Cortex of kidney (tissue), 1 donor: ENCODE measurements around the gene XRCC1.
"Not testable (repeated sequence)": the region's sequence is repeated elsewhere in the genome, so short reads cannot be mapped to it uniquely, and the experiment has no call there.

Source experiments
- DNase-seq: peaks from one replicate; lab custom pipeline; 2025; lab: John Stamatoyannopoulos, UW

XRCC1 gene

DNA sequence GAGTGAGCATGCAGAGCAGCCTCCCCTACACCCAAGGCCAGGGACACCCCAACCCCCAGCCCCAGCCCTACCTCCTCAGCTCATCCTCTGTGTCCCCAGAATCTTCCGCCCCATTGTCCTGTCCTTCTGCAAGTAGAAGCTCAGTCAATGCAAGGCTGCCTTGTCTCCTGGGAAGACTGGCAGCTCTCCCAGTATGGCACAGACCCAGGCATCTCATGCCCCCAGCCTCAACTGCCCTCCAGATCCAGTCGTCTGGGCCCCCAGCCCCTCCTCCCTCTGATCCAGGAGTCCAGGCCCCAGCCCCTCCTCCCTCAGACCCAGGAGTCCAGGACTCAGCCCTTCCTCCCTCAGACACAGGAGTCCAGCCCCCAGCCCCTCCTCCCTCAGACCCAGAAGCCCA lies 29.3 kb downstream of the XRCC1 start:
- no peak for DNase-seq

DNA sequence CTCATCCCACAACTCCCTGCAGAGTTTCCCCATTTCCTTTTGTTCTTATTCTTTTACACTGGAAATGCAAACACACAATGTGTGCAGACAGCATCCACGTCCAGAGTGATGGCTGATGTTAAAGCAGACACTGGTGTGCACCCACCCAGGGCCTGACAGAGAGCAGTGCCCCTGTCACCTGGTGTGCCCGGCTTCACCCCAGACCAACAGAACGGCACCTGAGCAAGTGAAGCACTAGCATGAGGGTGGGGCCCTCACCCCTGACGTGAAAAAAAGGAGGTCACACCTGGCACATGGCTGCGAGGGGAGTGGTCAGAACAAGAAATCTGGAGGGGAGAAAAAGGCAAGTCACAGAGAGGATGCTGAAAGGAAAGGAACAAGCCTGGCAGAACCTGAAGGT lies 30.1 kb downstream of the XRCC1 start:
- no peak for DNase-seq

DNA sequence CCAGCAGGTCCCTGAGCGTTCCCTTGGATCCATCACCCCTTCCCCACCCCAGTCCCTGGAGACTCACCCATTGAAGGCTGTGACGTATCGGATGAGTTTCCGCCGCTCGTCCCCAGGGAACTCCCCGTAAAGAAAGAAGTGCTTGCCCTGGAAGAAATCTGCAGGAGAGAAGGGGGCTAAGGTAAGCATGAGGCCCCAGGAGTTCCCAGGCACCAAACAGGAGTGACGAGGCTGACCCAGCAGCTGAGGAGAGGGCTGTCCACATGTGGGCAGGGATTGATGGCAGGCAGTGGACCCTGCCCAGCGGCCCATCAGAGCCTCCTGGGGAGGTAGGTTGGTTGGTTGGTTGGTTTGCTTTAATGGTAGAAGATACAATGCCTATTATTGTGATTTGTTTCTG lies 31.2 kb downstream of the XRCC1 start:
- DNase-seq: no peak

DNA sequence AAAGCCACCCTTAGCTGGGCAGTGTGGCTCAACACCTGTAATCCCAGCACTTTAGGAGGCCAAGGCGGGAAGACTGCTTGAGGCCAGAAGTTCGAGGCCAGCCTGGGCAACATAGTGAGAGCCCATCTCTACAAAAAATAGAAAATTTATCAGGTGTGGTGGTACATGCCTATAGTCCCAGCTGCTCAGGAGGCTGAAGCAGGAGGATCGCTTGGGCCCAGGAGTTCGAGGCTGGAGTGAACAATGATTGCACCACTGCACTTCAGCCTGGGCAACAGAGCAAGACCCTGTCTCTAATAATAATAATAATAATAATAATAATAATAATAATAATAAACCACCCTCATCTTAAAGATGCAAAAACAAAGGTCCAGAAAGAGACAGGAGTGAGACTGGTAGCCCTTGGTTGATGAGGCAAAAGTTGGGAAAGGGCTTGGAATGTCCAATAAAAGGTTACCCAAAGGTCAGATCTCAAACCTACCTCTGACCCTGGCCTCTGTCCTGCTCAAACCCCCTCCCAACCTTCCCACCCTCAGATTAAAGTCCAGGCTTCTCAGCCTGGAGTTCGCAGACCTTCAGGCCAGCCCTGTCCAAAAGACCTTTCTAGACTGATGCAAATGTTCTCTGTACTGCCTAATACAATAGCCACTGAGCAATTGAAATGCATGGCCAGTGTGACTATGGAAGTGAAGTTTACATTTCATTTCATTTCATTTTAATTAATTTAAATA lies 33.2 kb downstream of the XRCC1 start:
- no peak for DNase-seq

DNA sequence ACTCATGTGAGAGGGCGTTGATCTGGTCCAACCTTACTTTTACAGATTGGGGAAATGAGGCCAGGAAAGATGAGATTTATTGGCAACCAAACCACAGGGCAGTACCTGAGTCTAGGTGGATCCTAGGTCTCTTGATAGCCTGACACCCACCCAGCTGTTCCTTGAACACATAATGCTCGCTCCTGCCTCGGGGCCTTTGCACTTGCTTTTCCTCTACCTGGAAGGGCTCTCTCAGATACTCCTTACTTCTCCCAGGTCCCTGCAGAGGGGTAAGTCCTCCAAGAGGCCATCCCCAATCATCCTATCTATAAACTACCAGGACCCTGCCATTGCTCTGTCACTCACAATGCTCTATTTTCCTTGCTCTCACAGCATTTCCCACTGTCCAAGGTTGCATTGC lies 34.9 kb downstream of the XRCC1 start:
- DNase-seq: no peak

DNA sequence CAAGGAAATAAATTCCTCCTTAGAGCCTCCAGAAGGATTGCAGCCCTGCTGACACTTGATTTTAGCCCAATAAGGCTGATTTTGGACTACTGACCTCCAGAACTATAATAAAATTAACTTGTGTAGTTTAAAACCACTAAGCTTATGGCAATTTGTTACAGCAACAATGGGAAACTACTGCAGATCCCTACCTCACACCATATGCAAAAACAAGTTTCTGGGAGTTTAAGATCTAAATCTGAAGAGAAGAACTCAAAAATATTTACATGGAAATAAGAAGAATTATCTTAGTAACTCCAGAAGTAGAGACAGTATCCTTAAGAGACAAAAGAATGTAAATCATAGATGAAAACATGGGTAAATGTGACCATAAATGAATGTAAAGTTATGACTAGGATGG lies 36.4 kb downstream of the XRCC1 start:
- DNase-seq: no peak

DNA sequence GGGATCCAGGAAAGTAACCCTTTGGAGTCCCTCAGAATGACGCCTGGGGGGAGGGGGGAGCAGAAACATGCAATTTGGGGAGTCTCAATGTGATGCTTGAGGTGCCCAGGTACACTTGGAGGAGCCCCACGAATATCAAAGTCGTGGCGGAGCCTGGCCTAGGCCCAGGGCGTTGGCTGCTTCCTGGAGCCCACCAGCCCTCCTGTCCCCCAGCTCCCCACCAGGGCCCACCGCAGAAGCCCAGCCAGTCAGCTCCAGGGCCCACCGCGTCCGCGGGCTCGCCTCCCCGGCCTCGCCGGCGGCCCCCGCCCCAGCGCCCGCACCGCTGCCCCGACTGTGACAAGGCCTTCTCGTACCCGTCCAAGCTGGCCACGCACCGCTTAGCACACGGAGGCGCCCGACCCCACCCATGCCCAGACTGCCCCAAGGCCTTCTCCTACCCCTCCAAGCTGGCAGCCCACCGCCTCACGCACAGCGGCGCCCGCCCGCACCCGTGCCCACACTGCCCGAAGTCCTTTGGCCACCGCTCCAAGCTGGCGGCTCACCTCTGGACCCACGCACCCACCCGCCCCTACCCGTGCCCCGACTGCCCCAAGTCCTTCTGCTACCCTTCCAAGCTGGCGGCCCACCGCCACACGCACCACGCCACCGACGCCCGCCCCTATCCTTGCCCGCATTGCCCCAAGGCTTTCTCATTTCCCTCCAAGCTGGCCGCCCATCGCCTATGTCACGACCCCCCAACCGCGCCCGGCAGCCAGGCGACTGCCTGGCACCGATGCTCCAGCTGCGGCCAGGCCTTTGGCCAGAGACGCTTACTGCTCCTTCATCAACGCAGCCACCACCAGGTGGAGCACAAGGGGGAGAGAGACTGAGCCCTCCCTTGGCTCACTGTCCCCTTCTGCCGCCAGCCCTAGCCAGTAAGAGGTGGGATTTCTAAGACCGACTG lies 40.2 kb downstream of the XRCC1 start:
- no peak for DNase-seq

DNA sequence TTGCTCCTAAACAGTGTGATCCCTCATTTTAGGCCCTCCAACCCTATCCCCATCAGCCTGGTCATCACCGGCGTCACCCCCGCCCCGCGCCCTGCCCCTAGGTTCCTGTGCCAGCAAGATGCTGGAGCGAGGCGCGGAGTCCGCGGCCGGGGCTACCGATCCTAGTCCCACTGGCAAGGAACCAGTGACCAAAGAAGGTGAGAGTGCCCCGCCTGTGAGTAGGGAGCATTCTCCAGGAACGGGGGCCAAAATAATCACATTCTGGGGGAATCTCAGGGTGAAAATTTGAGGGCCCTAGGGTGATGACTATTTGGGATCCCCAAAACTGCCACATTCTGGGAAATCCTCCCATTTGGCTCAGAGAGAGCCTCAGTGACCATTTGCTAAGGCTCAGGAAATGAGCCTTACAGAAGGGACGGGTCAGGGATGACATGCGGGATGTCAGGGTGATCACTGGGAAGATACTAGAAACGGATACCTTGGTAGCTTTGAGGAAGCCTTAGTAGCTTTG lies 41.0 kb downstream of the XRCC1 start:
- no peak for DNase-seq

DNA sequence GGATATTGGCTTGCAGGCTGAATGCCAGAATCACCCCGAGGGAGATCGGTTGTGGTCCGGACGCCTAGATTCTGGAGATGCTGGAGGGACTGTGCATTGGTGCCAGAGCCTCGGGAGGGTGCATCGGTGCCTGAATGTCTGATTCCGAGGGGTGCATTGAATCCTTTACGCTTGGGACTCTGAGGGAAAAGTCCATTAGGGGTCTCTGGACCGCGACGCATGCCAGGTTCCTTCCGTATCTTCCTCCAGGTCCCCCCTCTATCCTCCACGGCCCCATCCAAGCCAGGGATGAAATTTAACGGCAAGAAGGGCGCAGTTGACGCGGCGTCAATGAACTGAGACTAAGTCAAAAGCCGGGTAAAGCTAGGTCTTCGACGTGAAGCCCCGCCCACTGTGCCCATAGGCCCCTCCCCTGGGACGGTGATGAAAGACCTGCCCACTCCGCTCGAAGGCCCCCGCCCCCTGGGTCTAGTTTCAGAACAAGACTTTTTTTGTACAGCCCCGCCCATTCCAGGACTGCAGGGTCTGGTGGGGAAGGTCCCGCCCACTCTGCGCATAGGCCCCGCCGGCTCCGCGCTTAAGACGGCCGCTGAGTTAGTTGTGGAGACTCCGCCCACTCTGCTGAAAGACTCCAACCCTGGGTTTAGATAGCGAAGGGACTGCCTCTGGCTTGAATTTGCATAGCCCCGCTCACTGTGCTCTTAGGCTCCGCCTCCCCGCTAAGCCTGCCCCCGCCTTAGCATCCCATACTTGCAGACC lies 41.6 kb downstream of the XRCC1 start:
- no peak for DNase-seq

DNA sequence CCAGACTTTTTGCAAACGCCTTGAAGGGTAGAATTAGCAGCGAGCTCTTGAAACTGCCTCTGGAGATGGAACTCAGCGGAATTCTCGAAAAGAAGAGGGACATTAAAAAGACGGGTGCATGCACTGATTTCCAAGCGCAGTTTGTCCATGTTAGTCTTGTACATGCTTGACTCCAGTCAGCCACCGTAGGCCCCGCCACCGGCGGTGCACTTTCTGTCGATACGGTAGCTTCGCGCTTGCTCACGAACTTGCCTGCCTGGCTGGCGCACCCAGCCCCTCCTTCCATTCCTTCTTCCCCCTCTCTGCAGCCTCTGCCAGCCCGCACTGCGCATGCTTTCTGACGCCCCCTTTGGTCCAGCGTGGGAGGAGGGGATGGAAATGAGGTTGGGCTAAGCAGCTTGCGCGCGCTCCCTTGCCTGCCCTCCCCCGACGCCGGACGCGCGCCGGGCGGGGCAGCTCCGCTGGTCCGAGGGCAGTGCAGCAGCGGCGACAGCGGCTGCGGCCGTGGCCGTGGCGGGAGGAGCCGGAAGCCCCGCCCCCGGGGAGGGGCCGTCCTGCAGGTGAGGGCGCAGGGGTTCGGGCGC lies 42.3 kb downstream of the XRCC1 start, which contains the start of gene ZNF575:
TSS of gene ZNF575 (plus strand) at position 227 of the 584 bp plus-strand sequence. CDS start 1,235 bp downstream, outside the sequence.
- DNase-seq: no peak

DNA sequence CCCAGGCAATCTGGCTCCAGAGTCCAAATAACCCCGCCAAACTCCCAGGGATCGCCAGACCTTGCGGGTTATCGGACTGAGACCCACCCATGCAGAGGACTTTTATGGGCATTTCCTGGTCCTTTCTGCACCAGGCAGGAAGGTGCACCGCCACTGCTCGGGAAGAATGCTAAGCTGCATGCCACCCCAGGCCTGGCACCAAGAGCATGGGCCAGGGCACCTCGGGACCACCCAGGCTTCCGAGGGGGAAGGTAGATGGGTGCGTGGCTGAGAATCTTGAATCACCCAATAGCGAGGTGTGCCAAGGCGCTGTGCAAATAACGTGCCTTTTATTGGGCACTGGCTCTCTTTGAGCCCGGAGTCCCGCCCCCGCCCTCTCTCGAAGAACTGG lies 42.8 kb downstream of the XRCC1 start:
- DNase-seq: no peak

DNA sequence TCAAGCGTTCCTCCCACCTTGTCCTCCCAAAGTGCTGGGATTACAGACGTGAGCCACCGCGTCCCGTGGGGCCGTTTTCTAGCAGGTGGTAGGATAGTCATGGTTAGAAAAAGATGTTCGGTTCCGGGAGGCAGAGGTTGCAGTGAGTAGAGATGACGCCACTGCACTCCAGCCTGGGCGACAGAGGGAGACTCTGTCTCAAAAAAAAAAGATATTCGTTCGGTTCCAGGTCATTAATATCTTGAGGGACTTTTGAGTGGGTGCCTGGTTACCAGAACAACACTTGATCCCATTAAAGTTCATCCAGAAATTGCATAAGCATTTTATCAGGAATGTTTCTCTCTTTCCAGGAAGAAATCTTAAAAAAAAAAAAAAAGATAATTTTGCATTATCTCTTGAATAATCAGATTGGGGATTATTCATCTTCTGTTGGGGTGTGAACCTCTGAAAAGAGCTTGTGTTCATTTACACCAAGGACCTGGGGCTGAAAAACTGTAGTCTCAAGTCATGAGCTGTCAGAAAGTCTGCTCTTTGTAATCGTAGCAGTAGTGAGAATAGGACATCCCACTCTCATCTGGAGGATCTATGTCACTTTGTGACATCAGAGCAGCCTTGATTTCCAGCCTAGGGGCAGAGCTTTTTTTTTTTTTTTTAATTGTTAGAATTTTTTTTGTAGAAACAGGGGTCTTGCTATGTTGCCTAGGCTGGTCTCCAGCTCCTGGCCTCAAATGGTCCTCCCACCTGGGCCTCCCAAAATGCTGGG lies 47.3 kb downstream of the XRCC1 start:
- DNase-seq: no peak

DNA sequence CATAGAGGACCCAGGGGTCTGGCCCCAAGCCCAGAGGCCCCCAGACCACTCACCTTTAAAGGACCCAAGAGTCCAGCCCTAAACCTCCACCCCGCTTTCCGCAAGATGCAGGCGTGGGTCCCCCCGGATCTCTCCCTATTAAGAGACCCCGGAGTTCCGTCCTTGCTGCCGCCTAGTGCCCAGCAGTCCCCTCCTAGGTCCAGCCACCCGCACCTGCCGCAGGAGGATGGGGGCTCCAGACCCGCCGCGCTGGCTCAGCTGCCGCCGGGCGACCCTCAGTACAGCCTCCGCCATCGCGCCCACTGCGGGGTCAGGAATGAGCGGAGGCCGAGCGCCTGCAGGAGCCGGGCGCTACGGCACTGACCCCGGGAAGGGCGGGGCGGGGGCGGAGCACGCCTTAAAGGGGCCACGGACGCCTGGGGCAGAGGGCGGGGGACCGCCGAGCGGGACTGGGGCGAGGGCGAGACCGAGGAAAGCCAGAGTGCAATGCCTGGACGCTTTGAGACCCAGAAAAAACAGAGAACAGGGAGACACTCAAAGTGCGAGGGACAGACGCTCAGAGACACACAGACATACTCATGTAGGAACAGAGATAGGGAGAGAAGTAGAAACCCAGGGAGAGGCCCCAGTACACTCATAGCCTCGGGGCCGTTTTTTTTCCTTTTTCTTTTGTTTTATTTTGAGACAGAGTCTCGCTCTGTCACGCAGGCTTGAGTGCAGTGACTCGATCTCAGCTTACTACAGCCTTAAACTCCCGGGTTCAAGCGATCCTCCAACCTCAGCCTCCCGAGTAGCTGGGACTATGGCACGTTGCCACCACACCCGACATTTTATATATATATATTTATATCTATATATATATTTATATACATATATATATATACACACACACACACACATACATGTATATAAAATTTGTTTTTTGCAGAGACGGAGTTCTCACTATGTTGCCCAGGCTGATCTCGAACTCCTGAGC lies 48.2 kb downstream of the XRCC1 start, which contains the start of gene ETHE1:
TSS of gene ETHE1 (minus strand) at position 318 of the 976 bp plus-strand sequence. CDS start at position 294, 24 bp downstream.
- DNase-seq: no peak

DNA sequence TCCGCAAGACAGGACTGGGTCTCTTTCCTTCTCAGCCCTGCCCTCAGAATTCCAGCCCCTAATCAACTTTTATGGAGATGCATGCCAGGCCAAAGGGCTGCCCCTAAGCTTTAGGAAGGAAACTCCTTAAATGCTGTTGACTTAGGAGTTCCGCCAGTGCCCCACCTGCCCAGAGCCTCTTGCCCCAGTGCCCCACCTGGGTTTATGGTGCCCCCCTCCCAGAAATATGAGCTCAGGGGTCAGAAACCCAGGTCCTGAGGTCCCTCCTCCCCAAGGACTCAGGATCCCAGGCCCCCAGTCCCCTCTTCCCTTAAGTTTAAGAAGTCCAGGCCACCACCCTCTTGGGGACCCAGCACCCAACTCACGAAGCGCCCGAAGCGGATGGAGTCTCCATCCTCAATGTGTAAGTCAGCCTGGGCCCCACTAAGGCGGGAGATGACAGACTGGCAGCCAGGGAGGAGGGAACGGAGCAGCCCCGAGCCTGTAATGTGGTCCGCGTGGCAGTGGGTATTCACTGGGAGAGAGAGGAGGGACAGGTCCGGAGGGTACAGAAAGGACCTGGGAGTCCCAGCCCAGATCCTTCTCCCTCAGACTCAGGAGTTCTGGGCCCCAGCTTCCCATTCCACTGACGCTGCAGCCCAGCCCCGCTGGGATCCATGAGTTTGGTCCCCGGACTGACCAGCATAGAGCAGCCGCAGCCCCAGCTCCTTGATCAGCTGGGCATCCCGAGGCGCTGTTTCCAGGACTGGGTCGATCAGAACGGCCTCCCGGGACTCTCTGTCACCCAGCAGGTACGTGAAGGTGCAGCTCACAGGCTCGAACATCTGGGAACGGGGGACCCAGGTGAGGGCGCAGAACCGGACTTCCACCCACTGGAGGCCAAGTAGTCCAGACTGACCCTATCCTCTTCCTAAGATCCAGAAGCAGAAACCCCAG lies 49.2 kb downstream of the XRCC1 start:
- no peak for DNase-seq

DNA sequence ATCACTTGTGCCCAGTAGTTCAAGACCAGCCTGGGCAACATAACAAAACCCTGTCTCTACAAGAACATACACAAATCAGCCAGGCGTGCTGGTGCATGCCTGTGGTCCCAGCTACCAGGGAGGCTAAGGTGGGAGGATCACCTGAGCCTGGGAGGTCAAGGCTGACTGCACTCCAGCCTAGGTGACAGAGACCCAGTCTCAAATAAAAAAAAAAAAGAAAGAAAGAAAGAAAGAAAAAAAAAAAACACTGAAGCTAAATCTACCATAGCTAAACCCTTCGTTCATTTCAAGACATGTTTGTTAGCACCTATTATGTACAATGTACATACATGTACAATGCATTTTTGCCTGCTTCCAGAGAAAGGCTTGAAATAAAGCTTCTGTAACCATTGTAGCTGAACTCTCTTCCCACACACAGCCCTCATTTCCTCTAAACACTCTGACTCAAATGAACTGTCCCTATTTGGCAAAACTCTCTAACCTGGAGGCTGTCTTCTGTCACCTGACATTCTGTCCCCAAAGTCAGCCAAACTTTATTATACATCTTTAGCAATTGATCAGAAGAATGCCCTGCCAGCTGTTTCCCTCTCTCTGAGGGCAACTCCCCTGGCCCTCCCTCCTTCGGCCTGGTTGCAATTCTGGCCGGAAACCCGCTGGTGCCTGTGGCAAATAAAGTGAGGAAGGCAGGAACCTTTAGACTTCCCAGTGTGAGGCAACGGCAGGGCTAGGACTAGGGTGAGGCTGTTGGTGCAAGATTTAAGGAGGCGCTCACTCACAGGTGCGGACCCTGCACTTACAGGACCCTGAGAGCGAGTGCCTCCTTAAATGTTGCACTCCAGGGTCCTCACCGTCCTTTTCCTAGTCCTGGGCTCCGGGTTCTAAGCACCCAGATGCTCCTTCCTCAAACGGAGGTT lies 50.1 kb downstream of the XRCC1 start:
- DNase-seq: no peak

DNA sequence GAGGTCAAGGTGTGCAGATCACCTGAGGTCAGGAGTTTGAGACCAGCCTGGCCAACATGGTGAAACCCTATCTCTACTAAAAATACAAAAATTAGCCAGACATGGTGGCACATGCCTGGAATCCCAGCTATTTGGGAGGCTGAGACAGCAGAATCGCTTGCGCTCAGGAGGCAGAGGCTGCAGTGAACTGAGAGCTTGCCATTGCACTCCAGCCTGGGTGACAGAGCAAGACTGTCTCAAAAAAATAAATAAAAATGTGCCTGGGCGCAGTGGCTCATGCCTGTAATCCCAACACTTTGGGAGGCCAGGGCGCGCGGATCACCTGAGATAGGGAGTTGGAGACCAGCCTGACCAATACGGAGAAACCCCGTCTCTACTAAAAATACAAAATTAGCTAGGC lies 51.6 kb downstream of the XRCC1 start:
- not testable (repeated sequence) for DNase-seq

DNA sequence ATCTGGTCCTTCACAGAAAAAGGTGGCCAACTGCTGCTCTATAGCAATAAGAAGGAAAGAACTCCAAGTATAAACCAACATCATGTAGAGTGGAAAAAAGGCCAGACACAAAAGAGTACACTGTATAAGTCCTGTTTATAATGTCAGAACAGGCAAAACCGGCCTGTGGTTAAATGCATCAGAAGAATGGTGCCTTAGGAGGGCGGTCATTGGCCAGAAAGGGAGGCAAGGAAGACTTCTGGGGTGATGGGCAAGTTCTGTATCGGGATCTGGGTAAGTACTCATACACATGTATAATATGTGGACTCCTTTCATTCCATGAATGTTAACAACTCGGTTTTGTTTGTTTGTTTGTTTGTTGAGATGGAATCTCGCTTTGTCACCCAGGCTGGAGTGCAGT lies 52.4 kb downstream of the XRCC1 start:
- DNase-seq: no peak
